GM12872 (cell line): Measurements from ENCODE around the gene SLC25A33.

ENCODE experiments used
- CTCF ChIP-seq: IDR thresholded peaks from 3 replicates; pipeline ENCODE4 v1.5.1; 2011; ENCODE audit warnings: low read depth, mild to moderate bottlenecking, low read length, moderate library complexity; ENCODE audit not compliant: insufficient read depth

SLC25A33 gene

GRCh38 chr1:9577423-9577822 is 38.2 kb downstream of the SLC25A33 start:
- no peak for TF ChIP-seq CTCF

- no peak for TF ChIP-seq CTCF
Measured at GRCh38 chr1:9580942-9581341, 41.7 kb downstream of the SLC25A33 start.

- no peak for TF ChIP-seq CTCF
Measured at GRCh38 chr1:9586147-9586766, 47.0 kb downstream of the SLC25A33 start.

GRCh38 chr1:9588551-9589143 is 49.4 kb downstream of the SLC25A33 start, which contains the start of gene TMEM201:
Gene TMEM201, plus strand, starts transcription at chr1:9588911. Its CDS starts 20 bp downstream, at chr1:9588931.
- peak; percentile 68; the same call in 2 of the 3 replicates for TF ChIP-seq CTCF

- no peak for TF ChIP-seq CTCF
Measured at GRCh38 chr1:9589144-9589718, 50.0 kb downstream of the SLC25A33 start.

- TF ChIP-seq CTCF: no peak
Measured at GRCh38 chr1:9589719-9590157, 50.5 kb downstream of the SLC25A33 start.

GRCh38 chr1:9590201-9590600 is 50.9 kb downstream of the SLC25A33 start:
- TF ChIP-seq CTCF: no peak
